Panc1 (cell line): ENCODE measurements around the gene HK3.

ENCODE experiments used
- CTCF ChIP-seq: fragments of 450-650 bp; IDR thresholded peaks from 2 replicates; pipeline ENCODE4 v1.5.1; 2017; ENCODE audit warnings: mild to moderate bottlenecking
- POLR2AphosphoS5 ChIP-seq: IDR thresholded peaks from 2 replicates; pipeline ENCODE4 v1.6.1; 2012; ENCODE audit warnings: mild to moderate bottlenecking, low read depth, low read length, moderate library complexity

- TF ChIP-seq CTCF = no peak
- no peak for TF ChIP-seq POLR2AphosphoS5
Observed at GRCh38 chr5:176857894-176858273, 41.3 kb downstream of the HK3 start.
